HG02970 (cell line): Measurements from ENCODE around the gene FBXO9.

Source experiments
- ATAC-seq: cut with Tn5 transposase; IDR thresholded peaks from one replicate; pipeline ENCODE4 v1.9.1; 2021; ENCODE audit warnings: mild to moderate bottlenecking, moderate library complexity, moderate number of reproducible peaks; ENCODE audit not compliant: unreplicated experiment, low FRiP score

FBXO9 gene

DNA sequence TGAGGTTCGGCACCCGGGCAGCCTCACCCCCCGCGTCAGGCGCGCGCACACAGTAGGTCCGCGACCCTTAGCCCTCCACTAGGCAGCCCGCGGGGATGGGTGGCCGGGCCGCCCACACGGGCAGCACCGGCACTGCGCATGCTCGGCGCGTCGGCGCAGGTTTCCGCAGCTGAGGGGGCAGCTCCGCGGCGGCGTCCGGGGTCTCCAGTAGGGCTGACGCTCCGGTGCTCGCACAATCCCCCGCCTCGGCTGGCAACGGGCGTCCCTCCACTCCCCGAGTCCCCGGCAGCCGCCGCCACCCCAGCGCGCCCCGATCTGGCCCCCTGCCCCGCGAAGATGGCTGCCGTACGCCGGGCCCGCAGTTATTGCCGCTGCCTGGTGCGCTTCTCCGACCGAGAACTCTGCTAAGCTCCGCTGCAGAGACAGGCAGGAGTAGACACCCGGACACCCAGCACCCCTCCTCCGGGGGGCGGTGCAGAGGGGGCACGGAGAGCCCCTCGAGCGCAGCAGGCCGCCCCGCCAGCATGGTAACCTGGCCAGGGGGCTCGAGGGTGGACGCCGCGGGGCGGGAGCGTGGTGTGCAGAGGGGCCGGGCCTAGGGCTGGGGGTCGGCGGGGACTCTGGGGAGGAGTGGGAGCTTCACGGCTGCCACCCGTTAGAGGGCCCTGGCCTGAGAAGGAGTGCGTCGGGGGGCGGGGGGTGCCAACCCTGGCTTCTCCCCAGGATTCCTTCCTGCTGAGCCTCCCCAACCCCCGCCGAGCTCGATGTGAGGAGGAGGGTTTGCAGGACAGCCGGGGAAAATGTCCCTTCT, at the start of gene FBXO9:
TSS of gene FBXO9 (plus strand) at position 139 of the 811 bp plus-strand sequence. CDS start at position 525, 386 bp downstream.
- peak; percentile 50 for ATAC-seq

DNA sequence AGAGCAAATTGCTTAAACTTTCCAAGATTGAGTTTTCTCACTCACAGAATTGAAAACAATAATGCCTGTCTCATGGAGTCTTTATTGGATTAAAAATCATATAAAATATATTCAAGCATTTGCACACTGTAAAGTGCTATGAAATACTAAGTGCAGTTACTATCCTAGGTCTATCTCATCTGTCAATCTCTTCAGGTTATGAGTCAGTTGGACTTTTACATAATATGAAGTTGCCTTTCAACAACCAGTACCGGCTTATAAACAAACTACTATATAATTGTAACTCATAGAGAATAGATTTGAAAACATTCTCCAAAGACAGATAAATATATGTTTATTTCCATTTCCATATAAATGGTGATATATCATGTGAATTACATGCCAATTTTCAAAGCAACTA, 49.7 kb upstream of the FBXO9 start:
- ATAC-seq: no peak

DNA sequence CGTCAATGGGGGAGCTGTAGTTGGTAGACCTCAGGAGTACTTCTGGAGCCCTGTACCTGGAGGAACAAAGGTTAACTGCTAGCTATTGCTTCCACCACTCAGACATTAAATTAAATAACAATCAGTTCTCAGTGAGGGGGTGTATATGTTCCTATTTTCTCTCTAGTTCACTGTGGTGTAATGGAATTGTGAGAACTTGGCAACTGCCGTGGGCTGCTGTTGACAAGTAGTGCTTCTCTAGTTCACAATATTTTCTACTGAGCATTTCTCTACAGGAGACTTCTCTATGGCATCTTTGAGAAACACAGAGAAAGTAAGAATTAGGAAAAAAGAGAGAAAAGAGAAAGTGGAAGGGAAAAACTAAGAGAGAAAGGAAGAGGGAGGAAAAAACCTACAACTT, 46.8 kb upstream of the FBXO9 start:
- no peak for ATAC-seq

DNA sequence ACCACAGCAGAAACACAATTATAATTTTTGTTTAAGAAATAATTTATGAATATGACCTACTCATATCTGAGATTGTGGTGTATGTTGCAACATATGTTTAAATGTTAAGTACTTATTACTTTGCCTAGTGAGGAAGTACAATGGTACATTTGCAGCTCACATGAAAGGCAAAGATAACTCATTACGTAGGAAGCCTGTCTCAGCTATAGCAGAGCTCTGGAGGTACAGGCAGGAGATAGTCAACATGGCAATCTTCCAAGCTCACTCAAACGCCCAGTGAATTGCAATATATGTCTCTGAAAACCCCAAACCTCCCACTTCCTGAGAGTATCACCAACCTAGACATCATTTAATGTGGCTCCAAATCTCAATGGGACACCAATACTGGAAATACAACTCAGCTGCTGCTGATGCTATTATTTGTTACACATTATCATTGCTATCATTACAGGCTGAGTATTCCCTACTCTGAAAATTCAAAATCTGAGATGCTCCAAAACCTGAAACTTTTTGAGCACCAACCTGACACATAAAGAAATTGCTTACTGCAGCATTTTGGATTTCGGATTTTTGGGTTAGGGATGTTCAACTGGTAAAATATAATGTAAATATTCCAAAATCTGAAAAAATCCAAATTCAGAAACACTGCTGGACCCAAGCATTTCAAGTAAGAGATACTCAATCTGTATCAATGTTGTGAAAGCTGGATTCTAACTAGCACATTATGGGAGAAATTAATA, 45.0 kb upstream of the FBXO9 start:
- ATAC-seq: no peak

DNA sequence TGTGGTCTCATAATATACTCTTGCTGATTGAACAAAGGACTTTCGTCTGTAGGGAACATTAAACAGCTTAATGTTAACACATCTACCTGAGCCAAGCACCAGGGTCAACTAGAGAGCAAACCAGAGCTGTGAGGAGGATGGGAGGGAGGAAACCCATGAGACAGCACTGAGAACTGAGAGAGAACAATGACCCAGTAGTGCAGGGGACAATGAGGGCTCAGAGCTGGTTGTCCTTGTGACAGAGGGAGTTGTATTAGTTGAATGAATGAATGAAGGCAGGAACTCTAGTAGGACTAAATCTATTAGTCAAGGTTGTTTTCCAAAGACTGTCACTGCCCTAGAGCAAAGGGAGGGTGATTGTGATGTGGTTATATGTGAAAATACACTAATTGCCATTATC, 41.9 kb upstream of the FBXO9 start:
- no peak for ATAC-seq

DNA sequence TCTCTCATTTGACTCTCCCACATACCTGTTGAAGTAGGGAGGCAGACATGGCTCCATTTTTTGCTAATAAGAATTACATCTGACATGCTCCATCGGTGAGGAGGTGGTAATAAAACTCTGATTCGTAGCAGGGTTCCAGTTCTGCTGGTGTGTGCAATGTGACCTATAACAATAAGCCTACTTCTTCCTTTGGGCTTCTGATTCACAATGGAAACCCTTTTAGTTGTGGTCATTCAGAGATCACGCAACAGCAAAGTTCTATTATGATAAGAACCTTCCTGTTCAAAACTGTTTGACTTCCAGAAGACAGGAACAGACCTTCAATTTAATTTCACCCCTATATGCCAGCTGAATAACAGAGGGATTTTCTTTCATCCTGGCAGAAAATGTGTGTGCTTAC, 38.7 kb upstream of the FBXO9 start:
- ATAC-seq: no peak

DNA sequence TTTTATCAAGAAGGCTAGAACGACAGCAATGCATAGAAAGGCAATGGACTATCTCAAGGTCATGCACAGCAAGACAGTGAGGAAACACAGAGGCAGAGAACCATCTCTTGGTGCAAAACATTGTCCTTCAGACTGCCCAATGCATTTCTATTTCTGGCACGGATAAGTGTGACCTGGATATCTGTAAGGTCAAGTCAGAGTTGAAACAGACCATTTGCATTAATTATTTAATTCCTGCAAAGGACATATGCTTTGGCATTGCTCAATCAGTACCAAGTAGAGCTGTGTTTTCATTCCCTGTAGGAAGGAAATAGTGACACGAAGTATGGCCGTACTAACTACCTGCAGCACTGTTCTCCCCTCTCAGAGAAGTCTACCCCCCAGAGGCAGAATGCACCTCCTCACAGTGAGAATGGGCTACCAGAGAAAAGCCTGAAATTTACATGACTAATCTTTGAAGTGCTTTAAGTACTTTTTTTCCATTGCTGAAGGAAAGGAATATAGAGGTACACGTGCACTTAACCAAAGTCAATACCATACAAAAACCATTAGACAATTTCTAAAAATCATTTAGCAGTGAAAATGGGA, 38.0 kb upstream of the FBXO9 start:
- no peak for ATAC-seq

DNA sequence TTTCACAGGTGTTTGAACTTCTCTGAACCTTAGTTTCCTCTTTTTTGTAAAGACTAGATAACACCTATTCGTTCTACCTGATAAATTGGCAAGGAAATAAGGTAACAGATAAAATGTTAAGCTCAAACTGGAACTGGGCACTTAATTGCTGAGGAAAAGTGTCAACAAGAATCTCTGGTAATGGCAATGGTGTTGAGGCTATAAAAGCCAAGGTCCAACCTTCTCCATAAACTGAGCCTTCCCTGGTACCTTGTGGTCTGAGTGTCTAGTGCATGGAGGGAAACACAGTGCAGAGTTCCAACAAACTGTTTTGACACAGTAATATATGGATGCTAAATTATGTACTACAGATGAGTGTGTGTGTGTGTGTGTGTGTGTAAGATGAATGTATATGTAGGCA, 36.7 kb upstream of the FBXO9 start:
- no peak for ATAC-seq

DNA sequence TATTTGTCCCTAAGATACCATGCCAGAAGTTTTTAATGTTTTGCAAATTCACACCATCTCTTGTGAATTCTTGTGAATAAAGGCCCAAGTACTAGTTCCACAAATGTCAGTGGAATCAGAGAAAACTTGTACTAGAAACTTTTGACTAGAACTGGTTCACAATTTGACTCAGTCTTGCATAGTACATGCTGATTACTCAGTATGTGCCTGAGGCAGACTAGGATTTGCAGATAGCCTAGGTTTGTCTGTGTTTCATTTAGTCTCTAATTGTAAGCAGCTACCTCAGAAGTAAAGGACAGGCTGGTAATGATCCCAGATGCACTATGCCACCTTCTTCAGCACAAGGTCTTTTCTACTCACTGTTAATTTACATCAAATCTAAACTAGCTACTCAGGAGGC, 35.9 kb upstream of the FBXO9 start:
- ATAC-seq: no peak

DNA sequence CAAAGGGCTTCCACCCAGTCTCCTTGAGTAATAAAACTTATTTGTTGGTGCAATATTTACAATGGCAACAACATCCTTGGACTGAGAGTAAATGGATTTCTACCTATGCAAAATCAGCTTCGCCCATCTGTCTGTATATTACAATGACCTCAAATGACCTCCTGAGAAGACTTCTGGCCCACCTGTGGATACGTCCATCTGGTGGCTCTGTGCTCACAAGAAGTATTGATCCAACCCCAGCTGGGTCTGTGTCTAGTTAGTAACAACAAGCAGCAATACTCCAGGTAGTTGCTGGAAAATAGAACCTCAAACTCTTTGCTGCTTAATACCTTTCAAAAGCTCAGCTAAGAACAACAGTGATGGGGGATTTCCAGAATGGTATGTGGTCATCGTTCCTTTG, 35.4 kb upstream of the FBXO9 start:
- ATAC-seq: no peak

DNA sequence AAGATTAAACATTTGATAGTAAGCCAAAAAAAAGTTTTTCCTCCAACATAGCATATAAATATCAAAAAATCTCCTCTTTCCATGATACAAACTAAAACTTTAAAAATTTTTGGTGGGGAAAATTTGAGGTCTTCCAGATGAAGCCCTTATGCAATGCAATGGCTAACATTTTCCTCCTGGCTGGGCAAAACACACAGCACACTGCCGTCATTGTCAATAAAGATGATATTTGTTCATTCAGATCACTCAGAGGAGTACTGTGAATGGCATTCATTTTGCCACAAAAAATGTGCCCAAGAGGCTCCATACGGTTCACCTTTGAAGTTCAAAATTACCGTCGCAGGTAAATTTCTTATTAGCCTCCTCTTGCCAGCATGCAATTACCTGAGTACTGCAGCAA, 33.9 kb upstream of the FBXO9 start:
- ATAC-seq: no peak

DNA sequence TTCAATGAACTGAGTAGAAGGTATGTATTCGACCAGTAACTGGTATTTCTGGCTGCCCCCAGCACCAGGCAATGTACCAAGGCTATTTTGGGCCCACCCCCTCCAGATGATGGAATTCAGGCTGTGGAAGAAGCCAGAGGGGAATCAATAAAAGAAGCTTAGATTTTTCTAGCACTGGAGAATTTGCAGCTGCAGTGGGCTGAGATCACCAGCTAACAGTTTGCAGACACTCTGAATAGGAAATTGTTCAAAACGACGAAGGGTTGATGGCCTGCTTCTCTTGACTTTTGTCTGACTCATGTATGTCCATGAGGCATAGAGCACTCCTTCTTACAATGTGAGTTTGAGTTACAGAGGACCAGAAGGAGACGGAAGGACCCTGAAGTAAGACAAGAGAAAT, 32.4 kb upstream of the FBXO9 start:
- ATAC-seq: no peak

DNA sequence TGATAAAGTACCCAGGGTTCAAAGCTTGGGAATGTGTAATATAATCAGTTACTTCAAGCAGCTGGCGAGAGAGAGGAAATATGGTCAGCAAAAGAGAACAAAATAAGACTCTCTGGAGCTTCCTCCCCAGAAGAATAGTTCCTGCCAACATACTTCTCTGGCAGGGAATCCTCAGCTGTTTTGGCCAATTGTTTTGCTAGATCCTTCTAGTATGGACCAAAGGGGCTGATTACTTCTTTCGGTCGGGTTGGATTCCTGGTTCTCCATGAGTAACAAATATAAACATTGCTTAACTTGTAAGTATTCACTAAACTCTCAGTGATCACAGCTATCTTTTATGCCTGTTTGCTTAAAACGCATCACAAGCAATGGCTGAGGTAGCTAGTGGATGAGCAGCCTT, 31.4 kb upstream of the FBXO9 start:
- ATAC-seq: no peak

DNA sequence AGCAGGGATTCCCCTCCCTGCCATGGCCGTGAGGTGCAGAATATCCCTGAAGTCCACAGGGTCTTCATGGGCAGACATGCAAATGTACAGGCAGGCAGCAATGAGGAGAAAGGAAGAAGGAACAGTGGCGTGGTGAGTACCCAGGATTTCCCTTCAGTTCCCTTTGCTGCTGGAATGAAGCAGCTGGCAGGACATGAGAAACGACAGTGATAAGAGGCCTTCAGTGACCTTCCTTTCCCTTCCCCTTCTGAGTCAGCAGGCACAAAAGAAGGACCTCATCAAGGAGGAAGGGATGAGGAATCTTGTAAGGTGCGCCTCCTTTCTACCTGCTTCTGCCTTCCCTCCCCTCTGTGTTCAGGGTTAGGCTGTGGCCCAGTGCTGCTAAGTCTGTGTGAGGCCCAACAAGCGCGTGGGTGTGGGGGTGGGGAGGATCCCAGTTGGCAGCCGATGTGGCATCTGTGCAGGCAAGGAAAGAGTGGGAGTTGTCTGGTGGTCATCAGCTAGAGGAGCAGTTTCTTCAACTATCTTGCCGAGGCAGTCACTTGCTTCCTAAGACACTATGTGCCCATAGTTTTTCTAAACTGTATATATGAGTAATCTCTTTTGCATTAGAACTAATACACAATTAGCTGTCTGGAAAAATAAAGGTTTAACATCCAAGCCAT, 29.5 kb upstream of the FBXO9 start:
- ATAC-seq: no peak

DNA sequence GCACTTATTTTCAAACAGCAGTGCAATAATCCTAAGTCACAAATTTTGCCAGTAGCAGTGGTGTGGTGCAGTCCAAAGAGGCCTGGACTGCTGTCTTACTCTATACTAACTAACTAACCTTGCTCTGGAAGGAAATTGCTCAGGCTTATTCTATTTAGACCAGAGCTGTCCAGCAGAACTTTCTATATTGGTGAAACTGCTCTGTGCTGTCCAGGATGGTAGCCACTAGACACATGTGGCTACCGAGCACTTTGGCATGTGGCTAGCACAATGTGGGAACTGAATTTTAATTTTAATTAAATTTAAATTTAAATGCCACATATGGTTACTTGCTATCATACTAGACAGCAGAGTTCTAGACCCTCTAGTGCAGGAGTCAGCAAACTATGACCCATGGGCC, 27.1 kb upstream of the FBXO9 start:
- no peak for ATAC-seq

DNA sequence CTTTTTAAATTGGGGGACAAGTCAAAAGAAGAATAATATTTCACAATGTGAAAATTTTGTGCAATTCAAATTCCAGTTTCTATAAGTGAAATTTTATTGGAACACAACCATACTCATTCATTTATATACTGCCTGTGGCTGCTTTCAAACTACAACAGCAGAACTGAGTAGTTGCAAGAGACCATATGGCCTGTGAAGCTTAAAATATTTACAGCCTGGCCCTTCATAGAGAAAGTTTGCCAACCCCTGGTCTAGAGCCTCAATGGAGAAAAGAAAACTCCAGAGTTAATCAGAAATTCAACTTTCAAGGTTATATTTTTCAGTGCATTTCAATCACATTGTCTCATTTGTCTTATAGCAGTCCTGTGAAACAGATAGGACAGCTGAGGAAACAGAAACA, 26.6 kb upstream of the FBXO9 start:
- no peak for ATAC-seq

DNA sequence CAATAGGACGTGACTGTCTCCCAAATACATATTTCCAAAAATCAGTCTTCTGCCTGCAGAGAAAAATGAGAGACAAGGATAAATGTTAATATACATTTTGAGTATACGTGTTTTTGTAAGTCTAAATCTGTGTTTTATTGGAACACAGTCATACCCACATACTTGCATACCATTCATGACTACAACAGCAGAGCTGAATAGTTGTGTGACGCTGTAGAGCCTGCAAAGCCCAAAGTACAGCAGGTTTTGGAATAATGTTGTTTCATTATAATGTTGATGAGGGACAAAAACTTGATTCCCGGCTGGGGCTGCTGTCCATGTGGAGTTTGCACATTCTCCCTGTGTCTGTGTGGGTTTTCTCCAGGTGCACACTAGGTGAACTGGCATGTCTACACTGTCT, 23.8 kb upstream of the FBXO9 start:
- ATAC-seq: no peak

DNA sequence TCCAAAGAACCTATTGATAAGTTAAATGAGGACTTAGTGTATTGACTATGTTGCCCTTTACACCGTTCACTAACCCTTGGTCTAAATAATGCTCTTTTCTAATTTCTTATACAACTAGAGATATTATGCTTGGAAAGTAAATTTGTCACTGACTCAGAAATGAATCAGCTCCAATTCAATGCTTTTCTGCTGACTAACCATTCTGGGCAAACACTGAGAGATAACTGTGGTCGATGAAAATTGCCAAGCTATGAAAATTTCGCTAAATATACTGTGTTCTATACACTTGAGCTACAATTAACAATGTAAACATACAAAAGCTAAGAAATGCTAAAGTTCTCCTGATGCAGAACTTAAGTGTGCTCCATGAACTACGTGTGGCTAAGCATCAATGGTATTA, 23.1 kb upstream of the FBXO9 start:
- no peak for ATAC-seq

DNA sequence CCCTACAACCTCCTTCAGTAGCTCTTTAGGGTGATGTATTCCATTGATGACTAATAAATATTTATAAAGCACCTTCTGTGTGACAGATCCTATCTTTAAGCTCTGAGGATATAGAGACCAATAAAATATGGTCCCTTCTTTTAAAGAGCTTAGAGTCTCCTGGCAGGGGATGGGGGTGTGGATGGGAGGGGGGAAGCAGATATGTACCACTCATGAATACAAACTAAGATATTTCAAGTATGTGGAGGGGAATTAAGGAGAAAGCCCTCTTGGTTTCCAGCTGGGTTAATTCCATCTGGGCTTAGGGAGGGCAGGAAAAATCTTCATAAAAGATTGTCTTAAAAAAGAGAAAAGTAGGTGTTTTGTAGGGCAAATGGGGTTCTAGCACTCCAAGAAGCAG, 21.6 kb upstream of the FBXO9 start:
- ATAC-seq: no peak

DNA sequence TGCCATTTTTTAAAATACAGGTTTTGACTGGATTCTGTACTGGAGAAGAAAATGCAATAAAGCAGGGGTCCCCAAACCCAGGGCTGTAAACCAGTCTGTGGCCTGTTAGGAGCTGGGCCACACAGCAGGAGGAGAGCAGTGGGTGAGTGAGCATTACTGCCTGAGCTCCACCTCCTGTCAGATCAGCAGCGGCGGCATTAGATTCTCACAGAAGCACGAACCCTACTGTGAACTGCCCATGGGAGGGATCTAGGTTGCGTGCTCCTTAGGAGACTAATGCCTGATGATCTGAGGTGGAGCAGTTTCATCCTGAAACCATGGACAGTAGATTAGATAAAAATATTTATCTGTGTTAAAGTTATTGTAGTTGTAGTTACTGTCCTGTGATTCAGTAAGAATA, 21.1 kb upstream of the FBXO9 start:
- no peak for ATAC-seq

DNA sequence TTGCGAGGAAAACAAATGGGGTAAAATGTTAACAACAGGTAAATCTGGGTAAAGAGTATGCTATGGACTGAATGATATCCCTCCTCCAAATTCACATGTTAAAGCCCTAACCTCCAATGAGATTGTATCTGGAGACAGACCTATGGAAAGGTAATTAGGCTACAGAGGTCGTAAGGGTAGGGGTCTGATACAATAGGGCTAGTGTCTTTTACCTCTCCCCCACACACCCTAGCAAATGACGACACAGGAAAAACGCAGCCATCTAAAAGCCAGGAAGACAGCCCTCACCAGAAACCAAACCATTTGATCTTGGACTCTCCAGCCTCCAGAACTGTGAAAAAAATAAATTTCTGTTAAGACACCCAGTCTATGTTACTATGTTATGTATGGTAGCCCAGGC, 20.6 kb upstream of the FBXO9 start:
- ATAC-seq: no peak
